Large intestine (tissue), 3 donors: ENCODE results near the gene INO80E. TPM values are rescaled to one million over a fixed set of nuclear protein-coding genes. Genes with fewer than 3 reads are reported as not detected.
A peak's percentile ranks its signal among the peaks of the same experiment; 100 is the strongest.
"Not testable (repeated sequence)": the region's sequence is repeated elsewhere in the genome, so short reads cannot be mapped to it uniquely, and the experiment has no call there.

Experiments
- DNase-seq, 2 donors: peaks; one replicate each; pipeline versions ENCODE4 v3.0.0 to v3.0.0-alpha.2; 2013
- H3K27ac ChIP-seq: one replicate; pipeline ENCODE4 v1.5.1; 2013; ENCODE audit warnings: low read length
- H3K27me3 ChIP-seq: 2 replicates; pipeline ENCODE4 v1.6.1; 2013; ENCODE audit warnings: low read length; ENCODE audit not compliant: control insufficient read depth, insufficient read depth
- H3K36me3 ChIP-seq: 2 replicates; pipeline ENCODE4 v1.6.1; 2013; ENCODE audit warnings: low read length; ENCODE audit not compliant: control insufficient read depth, insufficient read depth
- H3K4me1 ChIP-seq: one replicate; pipeline ENCODE4 v1.6.1; 2013; ENCODE audit warnings: low read length; ENCODE audit not compliant: control insufficient read depth, insufficient read depth
- H3K4me3 ChIP-seq: one replicate; pipeline ENCODE4 v1.5.1; 2013; ENCODE audit warnings: low read length
- H3K9me3 ChIP-seq: one replicate; pipeline ENCODE4 v1.6.1; 2013; ENCODE audit warnings: mild to moderate bottlenecking, low read depth, low read length, moderate library complexity; ENCODE audit not compliant: control insufficient read depth
- WGBS: methylation state at CpG from one replicate; pipeline ENCODE4 v1.1.5; 2013; ENCODE audit warnings: low lambda C conversion rate; ENCODE audit not compliant: insufficient coverage; 5-methylcytosine and 5-hydroxymethylcytosine counted together
- polyA plus RNA-seq: library from polyadenylated mRNA; unstranded; fragments of 120-200 nt; gene quantifications from one replicate; pipeline ENCODE4 v1.2.1, GENCODE V29; 2013

INO80E gene
- polyA plus RNA-seq, 1 donor: 60.5 TPM

DNA sequence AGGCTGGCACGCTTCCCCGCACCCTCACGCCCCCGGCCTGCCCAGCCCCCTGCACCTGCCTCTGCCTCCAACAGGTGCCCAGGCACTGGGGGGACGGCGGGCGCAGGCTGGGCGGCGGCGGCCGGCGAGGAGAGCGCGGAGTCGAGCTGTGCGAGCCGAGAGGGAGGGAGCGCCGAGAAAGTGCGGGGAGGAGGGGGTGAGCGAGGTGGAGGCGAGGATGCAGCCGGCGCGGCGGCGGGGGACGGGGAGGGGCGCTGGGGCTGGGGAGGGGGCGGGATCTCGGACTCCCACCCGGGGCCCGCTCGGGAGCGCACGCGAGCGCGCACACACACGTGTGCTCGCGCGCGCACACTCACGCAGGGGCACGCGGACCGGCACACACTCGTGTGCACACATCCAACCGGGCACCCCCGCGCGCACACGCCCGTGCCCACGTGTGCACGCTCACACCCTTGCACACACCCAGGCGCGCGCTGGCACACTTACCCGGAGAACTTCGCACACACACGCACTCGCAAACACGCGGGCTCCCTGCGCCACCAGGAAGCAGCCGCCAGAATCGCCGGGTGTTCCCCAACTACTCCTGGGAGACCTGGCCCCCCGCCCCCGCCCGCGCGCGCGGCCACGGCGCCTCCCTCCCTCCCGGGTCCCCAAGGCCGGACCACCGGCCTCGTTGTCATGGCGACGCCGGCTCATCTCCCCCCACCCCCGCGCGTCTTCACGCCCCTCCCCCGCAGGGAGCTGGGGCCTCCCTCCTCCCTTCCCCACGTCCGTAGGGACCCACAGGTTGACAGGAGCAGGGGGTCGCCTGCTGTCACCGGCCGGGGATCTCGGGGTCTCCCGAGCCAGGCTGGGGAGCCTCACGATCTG, 15.0 kb downstream of the INO80E start, which contains the start of gene DOC2A:
Gene DOC2A, minus strand, starts transcription at position 184 of the 870 bp plus-strand sequence. CDS start 805 bp downstream, outside the sequence.
- Histone ChIP-seq H3K27ac (no peak within 1 kb of the TSS), H3K4me3 (peak within 1 kb of the TSS; percentile 16), H3K27me3 (peaks cover 31% of the 10 kb centered on the region), H3K9me3 (no peaks in the 10 kb centered on the region), H3K4me1 (peaks cover 12% of the 10 kb centered on the region), H3K36me3 (peaks cover 3% of the 10 kb centered on the region)
- no CpG with 5 or more reads among the region's 99 CpGs for WGBS
- no peak for DNase-seq

GRCh38 chr16:30011714-30012504, 15.9 kb downstream of the INO80E start:
- Histone ChIP-seq H3K27ac (no peak overlapping the region), H3K27me3 (peaks cover 31% of the 10 kb centered on the region), H3K36me3 (no peaks in the 10 kb centered on the region), H3K4me1 (peaks cover 12% of the 10 kb centered on the region), H3K9me3 (no peaks in the 10 kb centered on the region), H3K4me3 (no peak overlapping the region)
- no peak for DNase-seq
- 30% methylated on average over 2 of the region's 31 CpGs for WGBS

- H3K9me3 ChIP-seq, H3K4me3 ChIP-seq, DNase-seq, H3K36me3 ChIP-seq, H3K27ac ChIP-seq: not testable (repeated sequence)
- peaks cover 31% of the 10 kb centered on the region for H3K27me3 ChIP-seq
- WGBS: no CpG with 5 or more reads among the region's 14 CpGs
- peaks cover 12% of the 10 kb centered on the region for H3K4me1 ChIP-seq
Measured at GRCh38 chr16:30012598-30012997, 16.6 kb downstream of the INO80E start.

- H3K27ac ChIP-seq, H3K4me1 ChIP-seq, H3K4me3 ChIP-seq, DNase-seq, H3K9me3 ChIP-seq, H3K36me3 ChIP-seq: not testable (repeated sequence)
- peaks cover 19% of the 10 kb centered on the region for H3K27me3 ChIP-seq
- no CpG with 5 or more reads among the region's 7 CpGs for WGBS
Measured at GRCh38 chr16:30015450-30015849, 19.4 kb downstream of the INO80E start.

GRCh38 chr16:30016555-30017276, 20.7 kb downstream of the INO80E start:
- no CpG with 5 or more reads among the region's 8 CpGs for WGBS
- H3K27ac ChIP-seq: no peak overlapping the region
- no peak for DNase-seq
- no peak overlapping the region for H3K4me3 ChIP-seq
- peaks cover 11% of the 10 kb centered on the region for H3K27me3 ChIP-seq
- no peaks in the 10 kb centered on the region for H3K9me3 ChIP-seq
- no peaks in the 10 kb centered on the region for H3K36me3 ChIP-seq
- H3K4me1 ChIP-seq: peaks cover 6% of the 10 kb centered on the region

DNA sequence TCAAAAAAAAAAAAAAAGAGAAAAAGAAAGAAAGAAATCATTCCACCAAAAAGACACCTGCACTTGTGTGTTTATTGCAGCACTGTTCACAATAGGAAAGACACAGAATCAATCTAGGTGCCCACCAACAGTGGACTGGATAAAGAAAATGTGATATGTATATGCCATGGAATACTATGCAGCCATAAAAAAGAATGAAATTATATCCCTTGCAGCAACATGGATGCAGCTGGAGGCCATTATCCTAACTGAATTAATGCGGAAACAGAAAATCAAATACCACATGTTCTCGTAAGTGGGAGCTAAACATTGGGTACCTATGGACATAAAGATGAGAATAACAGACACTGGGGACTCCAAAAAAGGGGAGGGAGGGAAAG, 21.2 kb downstream of the INO80E start:
- peaks cover 5% of the 10 kb centered on the region for H3K27me3 ChIP-seq
- H3K9me3 ChIP-seq: no peaks in the 10 kb centered on the region
- no peak overlapping the region for H3K4me3 ChIP-seq
- no peaks in the 10 kb centered on the region for H3K36me3 ChIP-seq
- H3K4me1 ChIP-seq: peaks cover 6% of the 10 kb centered on the region
- no peak overlapping the region for H3K27ac ChIP-seq
- no CpG with 5 or more reads among the region's 2 CpGs for WGBS
- no peak for DNase-seq

DNA sequence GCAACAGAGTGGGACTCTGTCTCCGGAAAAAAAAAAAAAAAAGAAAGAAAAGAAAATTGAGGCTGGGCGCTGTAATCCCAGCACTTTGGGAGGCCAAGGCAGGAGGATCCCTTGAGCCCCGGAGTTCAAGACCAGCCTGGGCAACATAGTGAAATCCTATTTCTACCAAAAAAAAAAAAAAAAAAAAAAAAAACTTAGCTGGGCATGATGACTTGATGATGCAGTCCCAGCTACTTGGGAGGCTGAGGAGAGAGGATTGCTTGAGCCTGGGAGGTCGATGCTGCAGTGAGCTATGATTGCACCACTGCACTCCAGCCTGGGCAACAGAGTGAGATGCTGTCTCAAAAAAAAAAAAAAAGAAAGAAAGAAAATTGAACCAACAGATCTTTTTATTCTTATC, 21.9 kb downstream of the INO80E start:
- H3K4me3 ChIP-seq, H3K9me3 ChIP-seq, H3K36me3 ChIP-seq, DNase-seq, H3K4me1 ChIP-seq, H3K27ac ChIP-seq, H3K27me3 ChIP-seq: not testable (repeated sequence)
- 100% methylated on average over 2 of the region's 4 CpGs for WGBS

DNA sequence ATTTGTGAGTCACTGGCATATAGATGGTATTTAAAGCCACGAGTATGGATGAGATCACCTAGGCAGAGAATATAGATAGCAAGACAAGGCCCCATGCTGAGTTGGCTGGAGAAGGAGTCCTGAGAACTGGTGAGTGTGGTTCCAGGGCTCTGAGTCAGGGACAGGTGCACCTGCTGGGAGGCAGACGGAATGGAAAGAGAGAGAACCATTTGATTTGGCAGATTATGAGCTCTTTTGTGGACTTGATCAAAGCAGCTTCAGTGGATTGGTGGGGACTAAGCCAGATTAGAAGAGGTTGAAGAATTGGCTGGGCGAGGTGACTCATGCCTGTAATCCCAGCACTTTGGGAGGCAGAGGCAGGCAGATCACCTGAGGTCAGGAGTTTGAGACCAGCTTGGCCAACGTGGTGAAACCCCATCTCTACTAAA, 22.7 kb downstream of the INO80E start:
- Histone ChIP-seq H3K9me3 (no peaks in the 10 kb centered on the region), H3K27me3 (no peaks in the 10 kb centered on the region), H3K36me3 (no peaks in the 10 kb centered on the region), H3K4me3 (no peak overlapping the region), H3K27ac (no peak overlapping the region), H3K4me1 (peaks cover 6% of the 10 kb centered on the region)
- DNase-seq: no peak
- WGBS: no CpG with 5 or more reads among the region's 4 CpGs

DNA sequence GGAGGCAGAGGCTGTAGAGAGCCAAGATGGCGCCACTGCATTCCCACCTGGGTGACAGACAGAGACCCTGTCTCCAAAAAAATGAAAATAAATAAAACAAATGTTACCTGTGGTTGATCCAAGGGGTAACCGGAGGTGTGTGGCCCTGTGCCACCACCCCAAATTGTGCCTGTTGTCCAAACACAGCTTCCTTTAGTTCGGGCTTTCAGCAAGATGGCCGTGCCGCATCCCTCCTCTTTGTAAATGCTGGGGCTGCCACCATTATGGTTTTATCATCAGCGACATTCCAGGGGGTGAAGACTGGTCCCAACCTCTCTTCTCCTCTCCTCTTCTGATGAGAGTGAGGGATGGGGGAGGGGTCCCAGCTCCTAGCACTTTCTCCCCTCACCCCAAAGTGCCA, 26.8 kb downstream of the INO80E start, which contains the start of gene C16orf92:
Gene C16orf92, plus strand, starts transcription at position 312 of the 400 bp plus-strand sequence. CDS start 143 bp downstream, outside the sequence.
- no peak for DNase-seq
- WGBS: 71% methylated on average over 1 of the region's 6 CpGs
- Histone ChIP-seq H3K9me3 (no peaks in the 10 kb centered on the region), H3K36me3 (no peaks in the 10 kb centered on the region), H3K27me3 (peaks cover 20% of the 10 kb centered on the region), H3K4me3 (no peak within 1 kb of the TSS), H3K27ac (no peak within 1 kb of the TSS), H3K4me1 (peaks cover 6% of the 10 kb centered on the region)

DNA sequence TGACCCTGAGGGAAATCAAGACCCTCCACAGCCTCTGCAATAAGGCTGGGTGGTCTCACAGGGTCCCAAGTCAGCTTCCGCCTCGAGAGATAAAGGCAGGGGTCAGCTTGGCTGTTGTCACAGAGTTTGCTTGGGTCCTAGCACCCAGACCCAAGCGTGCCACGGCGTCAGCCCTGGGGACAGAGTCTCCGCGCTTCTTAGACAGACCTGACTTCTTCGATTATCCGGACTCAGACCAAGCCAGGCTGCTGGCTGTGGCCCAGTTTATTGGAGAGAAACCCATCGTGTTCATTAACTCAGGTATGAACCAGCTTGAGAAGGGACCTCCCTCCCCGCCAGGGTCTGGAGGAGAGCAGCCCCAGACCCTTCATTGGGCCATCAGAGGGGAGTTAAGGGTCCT, 27.5 kb downstream of the INO80E start:
- Histone ChIP-seq H3K27ac (no peak overlapping the region), H3K4me1 (peaks cover 6% of the 10 kb centered on the region), H3K4me3 (no peak overlapping the region), H3K9me3 (no peaks in the 10 kb centered on the region), H3K27me3 (peaks cover 27% of the 10 kb centered on the region), H3K36me3 (no peaks in the 10 kb centered on the region)
- DNase-seq: no peak
- WGBS: no CpG with 5 or more reads among the region's 11 CpGs
